Mesothelial cell of epicardium (in vitro differentiated cells): ENCODE data around the gene SYNE1. TPM values are rescaled to one million over a fixed set of nuclear protein-coding genes. Genes with fewer than 3 reads are reported as not detected.
"Not testable (repeated sequence)": the region's sequence is repeated elsewhere in the genome, so short reads cannot be mapped to it uniquely, and the experiment has no call there.

ENCODE experiments used
- DNase-seq, 2 experiments: peaks; one replicate each; pipeline ENCODE4 v3.0.0; 2021; ENCODE audit warnings: low spot score in 2 of 2; ENCODE audit not compliant: unreplicated experiment in 2 of 2
- H3K27ac Mint-ChIP-seq: 2 replicates; pipeline ENCODE4 v1.8.0; 2021; ENCODE audit warnings: mixed read lengths
- H3K27me3 Mint-ChIP-seq: 2 replicates; pipeline ENCODE4 v1.8.0; 2021; ENCODE audit warnings: low read depth, mixed read lengths
- H3K36me3 Mint-ChIP-seq: 2 replicates; pipeline ENCODE4 v1.8.0; 2021; ENCODE audit warnings: mixed read lengths
- H3K4me1 Mint-ChIP-seq: 2 replicates; pipeline ENCODE4 v1.8.0; 2021; ENCODE audit warnings: mixed read lengths
- H3K4me3 Mint-ChIP-seq: 2 replicates; pipeline ENCODE4 v1.8.0; 2021; ENCODE audit warnings: mild to moderate bottlenecking, moderate library complexity, mixed read lengths
- H3K9me3 Mint-ChIP-seq: 2 replicates; pipeline ENCODE4 v1.8.0; 2021; ENCODE audit warnings: mixed read lengths
- total RNA-seq: library from RNA; stranded (reverse); gene quantifications from 3 replicates; pipeline ENCODE4 v1.2.1, GENCODE V29; 2021
- TF ChIP-seq, protein P1 (sequence below): fragments of 200-600 bp; sonication (generic); IDR thresholded peaks from one replicate; pipeline ENCODE4 v1.5.0; 2021; ENCODE audit warnings: antibody characterized with exemption; ENCODE audit not compliant: unreplicated experiment

The SYNE1 gene
- total RNA-seq, 1 donor from 2014 or later, result 60.5 TPM

DNA sequence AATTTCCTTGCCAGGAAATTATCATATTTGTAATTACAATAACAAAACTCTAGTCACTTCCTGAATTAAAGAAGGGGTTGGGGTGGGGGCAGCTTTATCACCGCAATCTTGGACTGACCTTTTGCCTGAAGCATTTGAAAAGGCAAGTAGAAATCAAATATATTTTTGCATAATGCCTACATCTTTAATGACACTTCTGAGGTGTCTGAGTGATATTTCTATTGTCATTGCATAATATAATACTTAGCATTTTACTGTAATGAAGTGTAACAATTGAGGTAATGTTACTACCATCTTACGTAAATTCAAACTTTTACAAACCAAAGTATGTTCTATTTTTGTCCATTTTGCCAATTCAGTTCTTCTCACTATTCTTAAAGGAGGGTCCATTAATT, 65.2 kb downstream of the SYNE1 start:
- DNase-seq, result no peak
- H3K27me3 Mint-ChIP-seq, result peaks cover 8% of the 10 kb centered on the region
- H3K9me3 Mint-ChIP-seq, result no peaks in the 10 kb centered on the region
- H3K4me1 Mint-ChIP-seq, result peaks cover 17% of the 10 kb centered on the region
- TF ChIP-seq, protein P1, sequence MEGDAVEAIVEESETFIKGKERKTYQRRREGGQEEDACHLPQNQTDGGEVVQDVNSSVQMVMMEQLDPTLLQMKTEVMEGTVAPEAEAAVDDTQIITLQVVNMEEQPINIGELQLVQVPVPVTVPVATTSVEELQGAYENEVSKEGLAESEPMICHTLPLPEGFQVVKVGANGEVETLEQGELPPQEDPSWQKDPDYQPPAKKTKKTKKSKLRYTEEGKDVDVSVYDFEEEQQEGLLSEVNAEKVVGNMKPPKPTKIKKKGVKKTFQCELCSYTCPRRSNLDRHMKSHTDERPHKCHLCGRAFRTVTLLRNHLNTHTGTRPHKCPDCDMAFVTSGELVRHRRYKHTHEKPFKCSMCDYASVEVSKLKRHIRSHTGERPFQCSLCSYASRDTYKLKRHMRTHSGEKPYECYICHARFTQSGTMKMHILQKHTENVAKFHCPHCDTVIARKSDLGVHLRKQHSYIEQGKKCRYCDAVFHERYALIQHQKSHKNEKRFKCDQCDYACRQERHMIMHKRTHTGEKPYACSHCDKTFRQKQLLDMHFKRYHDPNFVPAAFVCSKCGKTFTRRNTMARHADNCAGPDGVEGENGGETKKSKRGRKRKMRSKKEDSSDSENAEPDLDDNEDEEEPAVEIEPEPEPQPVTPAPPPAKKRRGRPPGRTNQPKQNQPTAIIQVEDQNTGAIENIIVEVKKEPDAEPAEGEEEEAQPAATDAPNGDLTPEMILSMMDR, result no peak
- no peaks in the 10 kb centered on the region for H3K36me3 Mint-ChIP-seq
- no peak overlapping the region for H3K4me3 Mint-ChIP-seq
- H3K27ac Mint-ChIP-seq, result no peak overlapping the region

DNA sequence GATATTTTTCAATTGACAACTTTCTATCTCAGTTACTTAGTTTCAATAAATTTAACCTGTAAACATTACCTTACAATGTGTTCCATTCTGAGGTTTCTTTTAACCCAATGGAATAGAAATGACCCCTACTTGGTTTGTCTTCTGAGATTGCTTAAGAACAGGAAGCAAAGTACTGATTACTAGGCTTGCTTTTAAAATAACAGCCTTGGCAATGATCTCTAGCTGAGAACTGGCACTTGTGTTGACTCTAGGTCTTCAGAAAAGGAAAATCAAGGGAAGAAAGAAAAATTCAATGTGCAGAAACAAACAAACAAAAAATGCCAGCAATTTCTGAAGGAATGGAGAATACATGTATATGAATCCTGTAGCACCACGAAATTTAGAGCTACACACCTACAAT, 66.1 kb downstream of the SYNE1 start:
- Mint-ChIP-seq H3K27me3 (peaks cover 8% of the 10 kb centered on the region), H3K9me3 (no peaks in the 10 kb centered on the region), H3K27ac (no peak overlapping the region), H3K4me3 (no peak overlapping the region), H3K36me3 (no peaks in the 10 kb centered on the region), H3K4me1 (peaks cover 11% of the 10 kb centered on the region)
- no peak for DNase-seq
- TF ChIP-seq, protein P1, result no peak

DNA sequence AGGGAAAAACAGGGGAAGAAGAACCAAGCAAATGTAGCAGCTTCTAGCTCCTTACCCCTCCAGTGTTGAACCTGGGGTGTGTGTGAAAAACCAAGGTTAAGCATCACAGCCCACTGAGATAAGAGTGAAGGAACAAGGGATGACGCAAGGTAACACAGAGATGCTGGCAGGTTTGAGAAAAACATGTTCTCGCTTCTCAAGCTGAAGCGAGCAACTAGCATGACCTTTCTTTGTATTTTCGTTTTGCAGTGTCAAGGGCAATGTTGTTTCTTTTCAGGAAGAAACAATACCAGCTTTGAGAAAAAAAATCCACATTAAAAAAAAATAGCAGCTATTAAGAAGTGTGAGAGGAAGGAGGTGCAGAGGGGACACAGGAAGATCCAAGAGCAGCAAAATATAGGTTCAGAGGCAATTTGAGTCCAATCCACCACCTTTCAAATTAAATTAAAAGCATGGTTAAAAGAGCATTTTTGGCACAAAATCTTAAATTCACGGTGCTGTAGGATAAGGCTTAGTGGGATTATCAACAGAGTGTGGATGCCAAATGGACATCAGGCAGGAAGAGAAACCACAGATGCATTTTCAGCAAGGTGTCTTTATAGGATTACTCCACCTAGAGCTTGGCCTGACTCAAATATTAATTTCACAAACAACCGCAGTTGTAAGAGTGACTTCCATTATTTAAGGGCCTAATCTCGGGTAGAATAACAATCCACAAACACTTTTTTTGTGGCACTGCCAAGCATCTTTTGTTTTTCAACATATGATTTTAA, 70.9 kb downstream of the SYNE1 start:
- Mint-ChIP-seq H3K27me3 (peaks cover 12% of the 10 kb centered on the region), H3K4me1 (no peaks in the 10 kb centered on the region), H3K36me3 (no peaks in the 10 kb centered on the region), H3K4me3 (no peak overlapping the region), H3K9me3 (no peaks in the 10 kb centered on the region), H3K27ac (no peak overlapping the region)
- no peak for DNase-seq
- TF ChIP-seq, protein P1, result no peak

GRCh38 chr6:152563177-152563576, 74.0 kb downstream of the SYNE1 start:
- H3K36me3 Mint-ChIP-seq, result no peaks in the 10 kb centered on the region
- H3K27ac Mint-ChIP-seq, result no peak overlapping the region
- H3K4me1 Mint-ChIP-seq, result no peaks in the 10 kb centered on the region
- H3K4me3 Mint-ChIP-seq, result no peak overlapping the region
- peaks cover 21% of the 10 kb centered on the region for H3K9me3 Mint-ChIP-seq
- TF ChIP-seq, protein P1, result no peak
- DNase-seq, result no peak
- peaks cover 4% of the 10 kb centered on the region for H3K27me3 Mint-ChIP-seq

- H3K27ac Mint-ChIP-seq, H3K4me1 Mint-ChIP-seq, DNase-seq, H3K27me3 Mint-ChIP-seq, H3K4me3 Mint-ChIP-seq, H3K36me3 Mint-ChIP-seq: not testable (repeated sequence)
- peaks cover 42% of the 10 kb centered on the region for H3K9me3 Mint-ChIP-seq
Observed at GRCh38 chr6:152558798-152559197, 78.4 kb downstream of the SYNE1 start.

GRCh38 chr6:152557502-152557901, 79.7 kb downstream of the SYNE1 start:
- TF ChIP-seq, protein P1, result no peak
- Mint-ChIP-seq H3K4me1 (no peaks in the 10 kb centered on the region), H3K27ac (no peak overlapping the region), H3K4me3 (no peak overlapping the region), H3K36me3 (peaks cover 2% of the 10 kb centered on the region), H3K9me3 (peaks cover 42% of the 10 kb centered on the region), H3K27me3 (peaks cover 4% of the 10 kb centered on the region)
- no peak for DNase-seq
